ENCODE measurements around the gene SFMBT1.

GRCh38 chr3:52871761-52872160 lies 174.1 kb downstream of the SFMBT1 start:
- no peak for TF ChIP-seq CTCF (IDR thresholded peaks at IDR 0.05; ENCODE audit: insufficient read depth, low read length, poor library complexity, severe bottlenecking)
- TF ChIP-seq EZH2phosphoT487 (conservative IDR thresholded peaks at IDR 0.05; ENCODE audit: low read length) = no peak

All from SU-DHL-6 (cell line).